OCI-LY1 (cell line): ENCODE data around the gene OXLD1.

Experiments
- CTCF ChIP-seq: fragments of 200-600 bp; sonication (generic), shearing (Covaris generic); IDR thresholded peaks from 2 replicates; pipeline ENCODE4 v1.5.1; 2017; ENCODE audit warnings: mild to moderate bottlenecking, antibody characterized with exemption, low read length, moderate library complexity, mixed read lengths
- EZH2 ChIP-seq: fragments of 200-600 bp; sonication (generic), shearing (Covaris generic); IDR thresholded peaks from 2 replicates; pipeline ENCODE4 v1.8.0; 2017; ENCODE audit warnings: borderline replicate concordance, mixed run types, mild to moderate bottlenecking, antibody characterized with exemption, low read length, moderate library complexity, mixed read lengths

DNA sequence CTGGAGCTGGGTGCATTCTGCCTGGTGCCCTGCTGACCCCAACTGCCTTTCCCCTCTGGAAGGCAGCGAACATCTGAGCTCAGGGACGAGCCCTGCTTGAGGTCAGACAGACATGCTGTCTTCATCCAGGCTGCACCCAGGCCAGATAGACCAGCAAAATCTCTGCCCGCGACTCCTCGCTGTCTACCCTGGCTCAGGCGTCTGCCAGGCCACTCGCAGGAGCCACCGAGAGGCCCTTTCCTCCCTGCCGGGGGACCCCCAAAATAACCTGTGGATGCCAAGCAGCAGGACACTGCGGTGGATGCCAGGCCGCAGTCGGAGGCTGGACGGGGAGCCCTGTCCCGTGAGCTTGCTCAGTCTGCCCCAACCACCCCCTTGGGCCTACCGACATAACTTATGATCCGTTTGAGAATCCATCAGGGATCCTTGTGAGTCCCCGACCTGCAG is 42.4 kb upstream of the OXLD1 start:
- no peak for TF ChIP-seq CTCF
- no peak for TF ChIP-seq EZH2
